ENCODE measurements around the gene PCBP4. TPM values are rescaled to one million over a fixed set of nuclear protein-coding genes. Genes with fewer than 3 reads are reported as not detected.
A peak's percentile ranks its signal among the peaks of the same experiment; 100 is the strongest.

Gene PCBP4
- total RNA-seq, 1 donor from 2014 or later, result 37.1 TPM

DNA sequence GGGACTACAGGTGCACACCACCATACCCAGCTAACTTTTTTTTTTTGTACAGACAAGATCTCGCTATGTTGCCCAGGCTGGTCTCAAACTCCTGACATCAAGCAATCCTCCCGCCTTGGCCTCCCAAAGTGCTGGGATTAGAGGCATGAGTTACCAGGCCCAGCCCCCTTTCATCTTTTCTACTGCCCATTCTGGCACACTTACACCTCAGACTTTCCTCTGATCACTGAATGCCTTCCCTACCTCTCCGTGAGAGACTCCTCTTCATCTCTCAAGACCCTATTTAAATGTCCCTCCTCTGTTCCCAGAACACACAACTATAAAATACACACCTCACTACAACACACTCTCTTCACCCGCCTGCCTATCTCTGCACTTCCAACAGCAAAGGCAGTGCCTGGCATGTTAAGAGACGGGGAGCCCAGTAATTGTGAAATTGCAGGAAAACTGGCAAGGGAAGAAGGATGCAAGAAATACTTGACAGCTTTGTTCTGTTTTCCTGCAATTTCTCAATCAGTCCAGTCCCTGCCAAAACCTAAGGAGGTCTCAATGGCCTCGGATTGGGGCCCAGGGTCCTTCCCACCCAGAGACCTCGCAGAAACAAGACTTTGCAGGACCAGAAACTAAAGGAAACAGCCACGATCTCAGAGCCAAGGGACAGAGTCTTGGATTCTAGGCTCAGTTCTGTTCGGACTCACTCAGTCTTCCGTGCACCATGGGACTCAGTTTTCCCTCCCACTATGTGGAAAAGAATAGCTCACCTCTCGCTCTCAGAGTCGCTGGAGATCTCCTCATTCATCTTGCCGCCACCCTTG lies 26.4 kb downstream of the PCBP4 start:
- DNase-seq, result peak; percentile 7
- peak overlapping the region; percentile 64 for H3K4me3 ChIP-seq
- no peak for ATAC-seq
- intact Hi-C loops (cut with DNase I), result no loop called here
- H3K9me3 ChIP-seq, result no peaks in the 10 kb centered on the region
- no peaks in the 10 kb centered on the region for H3K27me3 ChIP-seq
- H3K27ac ChIP-seq, result peak overlapping the region; percentile 67
- H3K4me1 ChIP-seq, result peaks cover 29% of the 10 kb centered on the region
- H3K36me3 ChIP-seq, result peaks cover 32% of the 10 kb centered on the region
- no peak for TF ChIP-seq CTCF (IDR thresholded peaks at IDR 0.05)

- no peak for TF ChIP-seq CTCF (IDR thresholded peaks at IDR 0.05)
- Histone ChIP-seq H3K9me3 (no peaks in the 10 kb centered on the region), H3K36me3 (peaks cover 51% of the 10 kb centered on the region), H3K4me3 (no peak overlapping the region), H3K4me1 (peaks cover 29% of the 10 kb centered on the region), H3K27ac (no peak overlapping the region), H3K27me3 (no peaks in the 10 kb centered on the region)
- DNase-seq (peak; percentile 46), ATAC-seq (no peak)
- intact Hi-C loops (cut with DNase I), result no loop called here
Measured at GRCh38 chr3:51938780-51939425, 28.4 kb downstream of the PCBP4 start.

GRCh38 chr3:51937611-51938450 lies 29.4 kb downstream of the PCBP4 start:
- H3K27me3 ChIP-seq, result no peaks in the 10 kb centered on the region
- H3K27ac ChIP-seq, result no peak overlapping the region
- peaks cover 62% of the 10 kb centered on the region for H3K36me3 ChIP-seq
- no peak for ATAC-seq
- intact Hi-C loops (cut with DNase I), result no loop called here
- no peaks in the 10 kb centered on the region for H3K9me3 ChIP-seq
- TF ChIP-seq CTCF (IDR thresholded peaks at IDR 0.05), result no peak
- peak; percentile 48 for DNase-seq
- peaks cover 22% of the 10 kb centered on the region for H3K4me1 ChIP-seq
- H3K4me3 ChIP-seq, result no peak overlapping the region

- no peak for ATAC-seq
- Histone ChIP-seq H3K27ac (no peak overlapping the region), H3K4me3 (no peak overlapping the region), H3K36me3 (peaks cover 66% of the 10 kb centered on the region), H3K4me1 (peaks cover 16% of the 10 kb centered on the region), H3K27me3 (no peaks in the 10 kb centered on the region), H3K9me3 (no peaks in the 10 kb centered on the region)
- peak; percentile 60 for DNase-seq
- no peak for TF ChIP-seq CTCF (IDR thresholded peaks at IDR 0.05)
- intact Hi-C loops (cut with DNase I), result no loop called here
Measured at GRCh38 chr3:51937014-51937413, 30.2 kb downstream of the PCBP4 start.

DNA sequence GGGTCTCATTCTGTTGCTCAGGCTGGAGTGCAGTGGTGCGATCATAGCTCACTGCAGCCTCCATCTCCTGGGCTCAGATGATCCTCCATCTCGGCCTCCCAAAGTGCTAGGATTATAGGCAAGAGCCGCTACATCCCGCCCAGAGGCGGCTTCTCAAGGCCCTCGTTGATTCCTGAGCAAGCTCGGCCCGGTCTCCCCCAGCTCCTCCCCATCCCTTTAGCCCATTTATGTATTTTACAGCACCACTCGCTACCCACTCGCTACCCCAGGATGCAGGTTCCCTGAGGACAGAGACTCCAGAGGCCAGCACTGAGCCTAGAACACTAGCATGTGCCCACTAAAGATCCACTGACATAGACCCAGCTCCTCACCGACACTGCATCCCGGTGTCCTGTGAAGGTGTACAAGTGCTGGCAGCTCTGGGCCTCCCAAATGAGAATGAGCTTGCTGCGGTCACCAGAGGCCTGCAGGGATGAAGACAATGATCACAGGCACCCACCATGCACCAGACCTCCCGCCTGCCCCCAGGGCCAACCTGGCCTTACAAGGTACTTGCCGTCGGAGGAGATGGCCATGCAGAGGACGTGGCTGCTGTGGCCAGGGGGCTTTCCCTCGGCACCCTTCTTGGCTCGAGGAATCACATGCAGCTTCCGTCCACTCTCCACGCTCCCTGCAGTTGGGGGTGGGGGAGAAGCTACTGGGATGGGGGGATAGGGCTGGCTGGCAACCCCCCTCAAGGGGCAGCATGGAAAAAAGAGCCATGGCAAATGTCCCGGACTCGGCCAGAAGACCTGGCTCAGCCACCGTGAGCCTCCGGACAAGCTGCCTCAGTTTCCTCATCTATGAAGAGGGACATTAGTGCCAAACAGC lies 31.1 kb downstream of the PCBP4 start:
- peaks cover 13% of the 10 kb centered on the region for H3K4me1 ChIP-seq
- H3K9me3 ChIP-seq, result no peaks in the 10 kb centered on the region
- H3K27me3 ChIP-seq, result no peaks in the 10 kb centered on the region
- H3K4me3 ChIP-seq, result no peak overlapping the region
- H3K36me3 ChIP-seq, result peaks cover 66% of the 10 kb centered on the region
- ATAC-seq, result no peak
- intact Hi-C loops (cut with DNase I), result no loop called here
- H3K27ac ChIP-seq, result no peak overlapping the region
- DNase-seq, result peak; percentile 48
- no peak for TF ChIP-seq CTCF (IDR thresholded peaks at IDR 0.05)
